ENCODE data around the gene WWTR1. TPM values are rescaled to one million over a fixed set of nuclear protein-coding genes. Genes with fewer than 3 reads are reported as not detected.

WWTR1 gene
- total RNA-seq, 1 donor from 2014 or later: 42.1 TPM

DNA sequence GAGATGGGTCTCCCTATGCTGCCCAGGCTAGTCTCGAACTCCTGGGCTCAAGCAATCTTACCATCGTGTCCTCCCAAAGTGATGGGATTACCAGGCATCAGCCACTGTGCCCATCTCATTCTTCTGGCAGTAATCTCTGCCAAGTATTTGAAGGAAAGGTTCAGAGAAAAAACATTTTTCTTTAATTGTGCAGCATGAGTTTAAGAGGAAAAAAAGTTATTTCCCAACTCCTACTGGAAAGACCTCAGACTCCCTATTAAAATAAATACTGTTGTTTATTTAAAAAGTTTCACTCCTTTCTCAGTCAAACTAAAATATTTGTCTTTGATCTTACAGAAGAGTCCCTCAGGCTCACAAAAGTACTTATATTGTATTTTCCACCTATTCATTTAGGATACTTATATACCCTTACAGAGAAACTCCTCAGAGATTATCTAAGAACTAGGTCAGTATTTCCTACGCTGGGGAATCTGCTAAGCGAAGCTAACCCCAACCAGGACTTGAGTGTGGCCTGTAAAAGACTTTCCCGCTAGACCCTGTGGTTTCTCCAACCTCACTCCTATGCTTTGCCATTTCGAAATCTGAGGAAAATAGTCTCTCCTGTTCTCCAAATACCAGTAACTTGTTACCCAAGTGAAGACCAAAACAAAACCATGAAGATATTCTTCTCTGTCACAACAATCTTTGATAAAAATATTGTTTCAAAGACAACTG, 28.7 kb downstream of the WWTR1 start:
- DNase-seq (ENCODE audit: low read depth): no peak
- H3K27me3 ChIP-seq (ENCODE audit: control insufficient read depth, insufficient read depth, low read length): no peaks in the 10 kb centered on the region
- H3K36me3 ChIP-seq (ENCODE audit: control insufficient read depth, insufficient read depth, low read length): no peaks in the 10 kb centered on the region
- no peak for TF ChIP-seq CTCF (IDR thresholded peaks at IDR 0.05; ENCODE audit: insufficient read depth, low read length, poor library complexity, severe bottlenecking)
- H3K4me3 ChIP-seq (ENCODE audit: low read depth, low read length): no peak overlapping the region

GRCh38 chr3:149626671-149627070, 31.2 kb downstream of the WWTR1 start:
- no peak for DNase-seq (ENCODE audit: low read depth)

GRCh38 chr3:149625795-149626194, 32.0 kb downstream of the WWTR1 start:
- H3K4me3 ChIP-seq (ENCODE audit: low read depth, low read length): no peak overlapping the region
- no peaks in the 10 kb centered on the region for H3K36me3 ChIP-seq (ENCODE audit: control insufficient read depth, insufficient read depth, low read length)
- no peaks in the 10 kb centered on the region for H3K27me3 ChIP-seq (ENCODE audit: control insufficient read depth, insufficient read depth, low read length)
- TF ChIP-seq CTCF (IDR thresholded peaks at IDR 0.05; ENCODE audit: insufficient read depth, low read length, poor library complexity, severe bottlenecking): no peak
- no peak for DNase-seq (ENCODE audit: low read depth)

More at GRCh38 chr3:149626671-149627070, 31.2 kb downstream of the WWTR1 start:
- TF ChIP-seq CTCF (IDR thresholded peaks at IDR 0.05; ENCODE audit: insufficient read depth, low read length, poor library complexity, severe bottlenecking): no peak
- no peak overlapping the region for H3K4me3 ChIP-seq (ENCODE audit: low read depth, low read length)
- H3K36me3 ChIP-seq (ENCODE audit: control insufficient read depth, insufficient read depth, low read length): no peaks in the 10 kb centered on the region
- no peaks in the 10 kb centered on the region for H3K27me3 ChIP-seq (ENCODE audit: control insufficient read depth, insufficient read depth, low read length)

- Histone ChIP-seq H3K36me3 (ENCODE audit: control insufficient read depth, insufficient read depth, low read length) (no peaks in the 10 kb centered on the region), H3K4me3 (ENCODE audit: low read depth, low read length) (no peak overlapping the region), H3K27me3 (ENCODE audit: control insufficient read depth, insufficient read depth, low read length) (no peaks in the 10 kb centered on the region)
- DNase-seq (ENCODE audit: low read depth): no peak
- TF ChIP-seq CTCF (IDR thresholded peaks at IDR 0.05; ENCODE audit: insufficient read depth, low read length, poor library complexity, severe bottlenecking): no peak
Measured at GRCh38 chr3:149623824-149624223, 34.0 kb downstream of the WWTR1 start.

- Histone ChIP-seq H3K27me3 (ENCODE audit: control insufficient read depth, insufficient read depth, low read length) (no peaks in the 10 kb centered on the region), H3K36me3 (ENCODE audit: control insufficient read depth, insufficient read depth, low read length) (no peaks in the 10 kb centered on the region), H3K4me3 (ENCODE audit: low read depth, low read length) (no peak overlapping the region)
- DNase-seq (ENCODE audit: low read depth): peak; percentile 75
- TF ChIP-seq CTCF (IDR thresholded peaks at IDR 0.05; ENCODE audit: insufficient read depth, low read length, poor library complexity, severe bottlenecking): no peak
Measured at GRCh38 chr3:149621218-149622005, 36.4 kb downstream of the WWTR1 start.
